Activated CD4-positive, CD25-positive, alpha-beta regulatory T cell (primary cell): ENCODE measurements around the gene TMEM19.
"Not testable (repeated sequence)": the region's sequence is repeated elsewhere in the genome, so short reads cannot be mapped to it uniquely, and the experiment has no call there.

Experiments used
- DNase-seq, 4 experiments: peaks; one replicate each; lab custom pipeline; 2025; lab: John Stamatoyannopoulos, UW

Gene TMEM19

DNA sequence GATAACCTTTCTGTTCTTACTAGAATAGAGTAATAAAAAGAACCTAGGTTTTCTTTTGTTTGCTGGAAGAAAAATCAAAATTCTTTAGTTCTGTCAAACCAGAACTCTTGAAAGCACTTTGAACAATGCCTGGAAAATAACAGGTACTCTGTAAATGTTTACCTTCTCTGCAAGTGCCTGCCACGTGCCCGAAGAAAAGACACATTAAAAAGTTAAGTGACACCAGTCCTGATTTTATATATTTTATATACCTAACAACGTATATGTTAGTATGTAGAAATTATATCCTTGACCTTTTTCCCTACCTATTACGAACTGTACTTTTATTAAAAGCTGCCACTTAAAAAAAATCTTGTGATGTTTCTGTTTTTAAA is 20.8 kb upstream of the TMEM19 start:
- no peak for DNase-seq

DNA sequence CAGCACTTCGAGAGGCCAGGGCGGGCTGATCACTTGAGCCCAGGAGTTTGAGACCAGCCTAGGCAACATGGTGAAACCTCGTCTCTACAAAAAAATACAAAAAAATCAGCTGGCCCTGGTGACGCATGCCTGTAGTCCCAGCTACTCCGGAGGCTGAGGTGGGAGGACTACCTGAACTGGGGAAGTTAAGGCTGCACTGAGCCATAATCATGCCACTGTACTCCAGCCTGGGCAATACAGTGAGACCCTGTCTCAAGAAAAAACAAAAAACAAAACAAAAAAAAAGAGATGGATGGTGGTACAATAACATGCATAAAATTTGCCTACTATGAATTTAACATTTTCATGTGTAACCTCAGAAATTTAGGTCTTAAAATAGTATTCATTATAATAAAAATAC is 19.6 kb upstream of the TMEM19 start:
- no peak for DNase-seq

DNA sequence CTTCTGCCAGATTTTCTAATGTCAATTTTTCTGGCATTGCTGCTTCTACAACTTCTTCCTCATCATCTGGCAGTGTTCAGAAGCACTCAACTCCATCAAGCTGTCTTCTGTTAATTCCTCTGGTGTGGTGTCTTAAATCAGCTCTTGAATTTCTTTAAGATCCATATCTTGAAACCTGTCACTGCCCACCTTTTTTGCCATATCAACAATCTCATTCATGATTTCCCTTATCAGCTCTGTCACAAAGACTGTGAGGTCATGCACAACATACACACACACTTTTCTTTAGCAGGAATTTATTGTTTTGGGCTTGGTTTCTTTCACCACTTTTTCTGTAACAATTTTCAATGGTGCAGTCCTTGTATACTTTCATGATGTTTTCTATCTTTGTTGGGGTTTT is 14.6 kb upstream of the TMEM19 start:
- no peak for DNase-seq

DNA sequence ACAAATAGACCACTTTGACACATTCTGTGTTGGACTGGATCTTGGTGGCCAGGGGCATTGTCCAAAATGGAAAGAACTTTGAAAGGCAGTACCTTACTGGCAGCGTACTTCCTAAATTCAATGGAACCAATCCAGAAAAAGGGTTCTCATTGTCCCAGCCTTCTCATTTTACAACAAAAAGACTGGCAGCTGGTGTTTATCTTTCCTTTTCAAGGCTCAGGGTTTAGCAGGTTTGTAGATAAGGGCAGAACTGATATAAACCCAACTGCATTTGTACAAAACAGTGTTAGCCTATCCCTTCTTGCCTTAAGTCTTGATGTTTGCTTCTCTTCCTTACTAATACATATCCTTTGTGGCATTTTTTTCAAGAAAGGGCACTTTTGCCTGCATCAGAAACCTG is 14.1 kb upstream of the TMEM19 start:
- DNase-seq, result no peak

DNA sequence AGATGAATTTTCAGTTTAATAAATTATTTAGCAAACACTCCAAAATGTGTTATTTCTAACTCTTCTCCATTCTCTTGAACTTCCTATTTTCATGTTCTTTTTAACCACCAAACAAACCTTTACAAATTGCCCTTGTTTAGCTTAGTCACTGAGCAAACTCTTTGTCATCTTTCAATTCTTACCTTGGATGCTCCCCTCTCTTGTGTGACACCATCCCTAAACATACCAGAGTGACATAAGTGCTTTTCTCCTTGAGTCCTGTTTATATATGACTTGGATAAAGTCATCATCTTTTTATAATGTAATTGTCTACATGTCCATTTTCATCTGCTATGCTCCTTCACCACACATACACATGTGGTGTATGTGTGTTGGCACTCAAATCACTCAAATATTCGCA is 3.4 kb upstream of the TMEM19 start:
- no peak for DNase-seq

DNA sequence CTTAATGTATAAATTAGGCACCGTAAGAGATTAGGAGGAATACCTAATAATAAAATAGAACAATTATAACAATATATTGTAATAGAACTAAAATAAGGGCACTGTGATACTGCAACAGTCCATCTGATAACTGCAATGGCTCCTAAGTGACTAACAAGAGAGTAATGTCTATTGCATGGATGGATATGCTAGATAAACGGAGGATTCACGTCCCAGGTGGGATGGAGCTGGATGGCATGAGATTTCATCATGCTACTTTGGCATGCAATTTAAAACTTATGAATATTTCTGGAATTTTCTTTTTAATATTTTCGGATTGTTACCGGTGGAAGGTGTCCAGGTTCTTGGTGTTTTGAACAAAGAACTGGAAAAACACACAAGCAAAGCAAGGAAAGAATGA is 2.2 kb upstream of the TMEM19 start:
- DNase-seq, result no peak

DNA sequence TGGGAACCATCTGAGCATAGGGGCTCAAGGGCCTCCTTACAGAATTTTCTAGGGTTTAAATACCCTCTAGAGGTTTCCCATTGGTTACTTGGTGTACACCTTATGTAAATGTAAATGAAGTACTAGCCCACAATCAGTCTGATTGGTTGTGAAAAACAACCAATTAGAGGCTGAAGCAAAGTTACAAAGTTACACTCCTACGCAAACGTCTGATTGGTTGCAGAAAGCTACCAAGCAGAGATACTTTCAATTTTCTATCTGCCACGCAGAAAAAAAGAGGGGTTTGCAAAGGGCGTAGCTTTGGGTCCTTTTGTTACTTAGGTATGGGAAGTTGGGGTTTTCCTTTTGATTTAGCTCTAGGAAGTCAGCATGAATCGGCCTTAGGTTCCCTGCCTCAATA is 1.8 kb upstream of the TMEM19 start:
- no peak for DNase-seq

DNA sequence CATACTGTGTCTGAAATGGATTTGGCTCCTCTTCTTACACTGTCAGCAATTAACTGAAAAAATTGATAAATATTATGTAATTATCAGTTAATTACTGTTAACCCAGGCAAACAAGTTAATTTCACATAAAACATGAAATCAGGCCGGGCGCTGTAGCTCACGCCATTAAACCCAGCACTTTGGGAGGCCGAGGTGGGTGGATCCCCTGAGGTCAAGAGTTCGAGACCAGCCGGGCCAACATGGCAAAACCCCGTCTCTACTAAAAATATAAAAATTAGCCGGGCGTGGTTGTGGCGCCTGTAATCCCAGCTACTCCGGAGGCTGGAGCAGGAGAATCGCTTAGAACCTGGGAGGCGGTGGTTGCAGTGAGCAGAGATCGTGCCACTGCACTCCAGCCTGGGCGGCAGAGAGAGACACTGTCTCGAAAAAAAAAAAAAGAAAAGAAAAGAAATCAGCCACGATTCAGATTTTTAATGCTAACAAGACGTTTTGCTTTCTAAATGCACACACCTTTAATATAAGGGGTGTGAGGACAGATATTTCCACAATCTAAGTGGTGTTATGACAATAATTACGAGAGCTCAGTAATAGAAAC is 473 bp upstream of the TMEM19 start:
- no peak for DNase-seq

DNA sequence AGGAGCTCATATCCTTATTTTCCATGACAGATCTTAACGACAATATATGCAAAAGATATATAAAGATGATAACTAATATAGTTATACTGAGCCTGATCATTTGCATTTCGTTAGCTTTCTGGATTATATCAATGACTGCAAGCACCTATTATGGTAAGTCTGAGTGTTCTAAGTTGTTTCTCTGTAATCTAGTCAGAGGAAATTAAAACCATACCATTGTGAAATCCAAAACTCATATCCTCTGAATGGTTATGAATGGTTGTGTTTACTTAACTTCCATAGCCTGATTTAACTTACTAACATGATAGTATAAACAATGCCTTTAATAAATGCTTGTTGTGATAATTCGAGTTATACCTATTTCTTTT is 760 bp downstream of the TMEM19 start:
- no peak for DNase-seq

DNA sequence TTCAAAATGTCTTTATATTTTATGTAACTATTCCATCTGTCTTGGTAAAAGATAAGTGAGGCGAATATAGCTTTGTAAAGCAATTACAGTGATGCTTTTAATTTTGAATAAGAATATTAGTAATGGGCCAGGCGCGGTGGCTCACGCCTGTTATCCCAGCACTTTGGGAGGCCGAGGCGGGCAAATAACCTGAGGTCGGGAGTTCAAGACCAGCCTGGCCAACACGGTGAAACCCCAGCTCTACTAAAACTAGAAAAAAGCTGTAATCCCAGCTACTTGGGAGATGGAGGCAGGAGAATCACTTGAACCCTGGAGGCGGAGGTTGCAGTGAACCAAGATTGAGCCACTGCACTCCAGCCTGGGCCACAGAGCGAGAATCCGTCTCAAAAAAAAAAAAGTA is 1.3 kb downstream of the TMEM19 start:
- DNase-seq, result not testable (repeated sequence)

DNA sequence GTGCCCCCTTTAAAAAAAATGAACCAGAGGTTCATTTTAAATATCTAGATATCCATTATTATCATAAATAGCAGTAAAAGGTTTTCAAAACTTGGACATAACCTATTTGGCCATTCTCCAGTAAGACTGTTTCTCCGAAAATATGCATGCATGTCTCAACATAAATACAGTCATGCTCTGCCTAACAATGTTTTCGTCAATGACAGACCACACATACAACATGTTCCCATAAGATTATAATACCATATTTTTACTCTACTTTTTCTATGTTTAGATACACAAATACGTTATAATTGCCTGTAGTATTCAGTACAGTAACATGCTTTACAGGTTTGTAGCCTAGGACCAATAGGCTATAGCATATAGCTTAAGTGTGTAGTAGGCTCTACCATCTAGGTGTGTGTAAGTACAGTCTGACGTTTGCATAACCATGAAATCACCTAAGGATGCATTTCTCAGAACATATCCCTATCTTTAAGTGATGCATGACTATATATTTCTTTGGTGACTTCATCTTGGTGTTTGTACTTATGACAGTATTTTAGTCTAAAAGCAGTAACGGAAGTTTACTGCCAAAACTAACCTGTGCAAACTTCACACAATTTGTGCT is 3.2 kb downstream of the TMEM19 start:
- DNase-seq, result no peak

DNA sequence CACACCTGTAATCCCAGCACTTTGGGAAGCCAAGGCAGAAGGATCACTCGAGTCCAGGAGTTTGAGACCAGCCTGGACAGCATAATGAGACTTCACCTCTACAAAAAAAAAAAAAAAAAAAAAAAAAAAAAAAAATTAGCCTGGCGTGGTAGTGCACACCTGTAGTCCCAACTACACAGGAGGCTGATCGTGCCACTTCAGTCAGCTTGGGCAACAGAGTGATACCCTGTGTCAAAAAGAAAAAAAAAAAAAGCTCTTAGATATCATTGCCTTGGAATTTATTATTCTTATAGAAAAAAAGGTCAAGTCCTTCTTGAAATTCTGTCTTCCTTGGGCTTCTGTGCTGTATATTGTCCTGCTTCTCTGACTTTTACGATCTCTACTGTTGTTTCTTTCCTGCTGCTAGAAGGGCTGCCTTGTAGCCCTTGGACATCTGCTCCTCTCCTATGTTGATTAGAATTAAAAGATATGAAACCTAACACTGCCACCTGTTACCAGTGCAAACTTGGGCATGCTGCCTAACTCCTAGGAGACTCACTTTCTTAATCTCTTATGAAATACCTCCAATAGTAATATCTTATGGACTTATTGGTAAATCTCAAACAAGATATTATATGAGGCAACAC is 5.7 kb downstream of the TMEM19 start:
- DNase-seq, result no peak

DNA sequence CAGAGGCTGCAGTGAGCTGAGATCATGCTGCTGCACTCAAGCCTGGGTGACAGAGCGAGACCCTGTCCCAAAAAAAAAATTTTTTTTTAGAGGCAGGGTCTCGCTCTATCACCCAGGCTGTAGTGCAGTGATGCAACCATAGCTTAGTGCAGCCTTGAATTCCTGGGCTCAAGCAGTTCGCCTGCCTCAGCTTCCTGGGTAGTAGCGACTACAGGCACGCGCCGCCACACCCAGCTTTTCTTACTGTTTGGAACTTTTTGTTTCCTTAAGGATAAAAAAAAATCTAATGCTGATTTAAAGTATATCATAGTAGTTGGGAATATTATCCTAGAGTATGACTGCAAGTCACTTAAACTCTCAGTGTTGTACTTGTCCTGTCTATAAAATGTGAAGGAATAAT is 7.2 kb downstream of the TMEM19 start:
- DNase-seq, result no peak

DNA sequence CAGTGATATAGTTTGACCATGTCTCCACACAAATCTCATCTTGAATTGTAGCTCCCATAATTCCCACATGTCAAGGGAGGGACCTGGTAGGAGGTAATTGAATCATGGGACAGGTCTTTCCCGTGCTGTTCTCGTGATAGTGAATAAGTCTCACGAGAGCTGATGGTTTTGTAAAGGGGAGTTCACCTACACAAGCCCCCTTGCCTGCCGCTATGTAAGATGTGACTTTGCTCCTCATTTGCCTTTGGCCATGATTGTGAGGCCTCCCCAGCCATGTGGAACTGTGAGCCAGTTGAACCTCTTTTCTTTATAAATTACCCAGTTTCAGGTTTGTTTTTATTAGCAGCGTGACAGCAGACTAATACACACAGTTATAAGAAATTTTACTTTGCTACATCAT is 7.8 kb downstream of the TMEM19 start:
- DNase-seq, result not testable (repeated sequence)

DNA sequence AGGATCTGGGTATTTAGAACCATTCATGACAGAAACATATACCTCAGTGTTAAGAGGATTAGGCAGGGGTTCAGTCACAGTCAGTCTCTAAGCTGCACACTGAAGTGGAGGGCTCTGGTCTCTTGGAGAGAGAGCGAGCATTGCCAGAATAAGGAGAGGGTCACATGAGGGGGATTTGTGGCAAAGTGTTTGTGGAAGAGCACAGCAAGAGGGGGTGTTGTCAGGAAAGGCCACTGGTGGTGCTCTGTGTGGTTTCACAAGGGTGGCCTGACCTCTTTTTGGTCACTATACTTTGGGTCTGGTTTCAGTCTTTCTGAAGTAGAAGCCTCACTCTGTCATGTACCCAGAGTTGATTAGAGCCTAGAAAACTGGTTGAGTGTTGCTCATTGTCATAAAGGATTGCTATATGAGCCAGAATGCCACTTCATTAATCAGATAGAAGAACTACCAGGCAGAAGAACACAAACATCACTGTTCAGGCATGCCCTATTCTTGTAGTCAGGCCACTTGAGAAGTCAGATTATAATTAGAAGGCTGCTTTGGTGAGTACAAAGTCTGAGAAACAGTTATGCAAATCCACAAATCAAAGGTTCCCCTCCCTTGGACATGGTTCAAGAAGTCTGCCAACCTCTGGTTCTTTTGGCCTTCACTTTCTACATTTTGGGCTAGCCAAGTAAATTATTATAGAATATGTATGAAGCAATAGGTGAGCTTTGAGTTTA is 8.4 kb downstream of the TMEM19 start:
- no peak for DNase-seq

DNA sequence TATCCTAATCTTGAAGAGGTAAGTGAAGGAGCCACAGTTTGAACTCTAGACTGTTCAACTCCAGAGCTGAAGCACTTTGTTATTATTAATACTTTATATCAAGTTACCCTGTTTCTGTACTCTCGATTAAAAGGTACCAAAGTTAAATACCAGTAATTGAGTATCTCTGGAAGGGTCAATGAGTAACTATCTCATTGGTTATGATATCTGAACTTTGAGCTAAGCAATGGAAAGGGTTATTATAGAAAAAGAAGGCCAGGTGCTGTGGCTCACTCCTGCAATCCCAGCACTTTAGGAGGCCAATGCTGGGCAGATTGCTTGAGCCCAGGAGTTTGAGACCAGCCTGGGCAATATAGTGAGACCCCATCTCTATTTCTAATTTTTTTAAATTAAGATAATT is 9.9 kb downstream of the TMEM19 start:
- no peak for DNase-seq

DNA sequence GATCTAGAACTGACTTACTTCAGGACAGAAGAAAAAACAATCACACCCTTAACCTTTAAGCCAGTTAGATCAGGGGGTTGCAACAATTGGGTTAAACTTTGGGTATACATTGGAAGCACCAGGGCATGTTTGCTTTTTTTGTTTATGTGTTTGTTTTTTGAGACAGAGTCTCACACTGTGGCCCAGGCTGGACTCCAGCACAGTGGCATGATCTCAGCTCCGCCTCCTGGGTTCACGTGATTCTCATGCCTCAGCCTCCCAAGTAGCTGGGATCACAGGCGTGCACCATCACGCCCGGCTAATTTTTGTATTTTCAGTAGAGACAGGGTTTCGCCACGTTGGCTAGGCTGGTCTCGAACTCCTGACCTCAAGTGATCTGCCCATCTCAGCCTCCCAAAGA is 16.3 kb downstream of the TMEM19 start:
- DNase-seq, result not testable (repeated sequence)

DNA sequence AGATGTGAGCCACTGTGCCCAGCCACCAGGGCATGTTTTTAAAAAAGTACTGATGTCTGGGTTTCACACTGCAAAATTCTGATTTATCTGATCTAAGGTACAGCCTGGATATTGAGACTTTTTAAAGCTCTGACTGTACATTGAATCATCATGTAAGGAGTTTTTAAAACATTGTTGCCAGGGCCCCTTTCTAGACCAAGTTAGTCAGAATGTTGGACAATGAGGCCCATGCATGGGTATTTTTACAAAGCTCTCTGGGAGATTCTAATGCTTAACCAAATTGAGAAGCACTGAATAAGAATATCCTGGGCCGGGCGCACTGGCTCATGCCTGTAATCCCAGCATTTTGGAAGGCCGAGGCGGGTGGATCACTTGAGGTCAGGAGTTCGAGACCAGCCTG is 16.7 kb downstream of the TMEM19 start:
- DNase-seq, result no peak

DNA sequence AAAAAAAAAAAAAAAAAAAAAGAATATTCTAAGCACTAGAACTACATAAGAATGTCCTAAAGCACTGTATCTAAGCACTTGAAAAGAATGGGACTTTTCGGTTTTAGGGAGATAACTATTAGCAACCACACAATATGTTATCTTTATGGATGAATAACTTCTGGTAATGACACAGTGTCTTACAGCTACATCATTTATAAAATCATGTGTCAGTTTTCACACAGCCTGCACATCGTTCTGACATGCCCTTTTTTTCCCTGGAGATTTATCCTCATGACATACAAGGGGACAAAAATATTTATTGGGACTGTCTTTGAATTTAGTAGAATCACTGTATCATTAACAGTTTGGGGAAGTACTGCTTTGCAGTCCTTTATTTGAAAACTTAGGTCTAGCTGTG is 17.3 kb downstream of the TMEM19 start:
- no peak for DNase-seq

DNA sequence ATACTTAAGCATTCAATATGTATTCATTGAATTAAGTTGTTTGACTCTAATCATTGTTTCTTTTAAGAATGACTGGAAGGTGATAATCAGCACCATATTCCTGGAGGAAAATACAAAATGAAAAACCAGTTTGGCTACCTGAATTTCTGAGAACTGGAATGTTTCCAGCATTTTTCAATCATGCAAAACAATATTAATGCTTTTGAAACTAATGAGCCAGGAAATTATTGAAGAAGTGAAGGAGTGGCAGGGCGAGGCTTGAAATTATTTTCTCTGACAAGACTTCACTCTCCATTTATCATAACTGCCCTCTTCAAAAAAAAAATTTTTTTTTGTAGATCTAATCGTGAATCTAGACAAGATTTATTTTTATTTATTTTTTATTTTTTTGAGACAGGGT is 19.0 kb downstream of the TMEM19 start:
- no peak for DNase-seq

DNA sequence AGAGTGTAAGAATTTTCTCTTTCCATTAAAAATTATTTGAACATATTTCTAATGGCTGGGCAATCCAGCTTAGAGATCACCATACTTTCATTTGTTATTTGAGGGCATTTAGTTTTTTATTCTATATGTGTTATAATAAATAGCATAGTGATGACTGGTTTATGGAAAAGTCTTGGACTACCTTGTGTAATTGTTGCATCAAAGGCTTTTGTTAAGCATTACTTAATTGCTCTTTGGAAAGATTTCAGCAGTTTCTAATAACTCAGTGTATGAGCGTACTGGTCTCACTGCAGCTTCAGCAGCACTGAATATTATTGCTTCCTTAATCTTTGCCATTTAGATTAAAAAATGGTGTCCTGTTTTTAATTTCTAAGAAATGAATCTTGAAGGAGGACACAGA is 22.8 kb downstream of the TMEM19 start:
- DNase-seq, result no peak

DNA sequence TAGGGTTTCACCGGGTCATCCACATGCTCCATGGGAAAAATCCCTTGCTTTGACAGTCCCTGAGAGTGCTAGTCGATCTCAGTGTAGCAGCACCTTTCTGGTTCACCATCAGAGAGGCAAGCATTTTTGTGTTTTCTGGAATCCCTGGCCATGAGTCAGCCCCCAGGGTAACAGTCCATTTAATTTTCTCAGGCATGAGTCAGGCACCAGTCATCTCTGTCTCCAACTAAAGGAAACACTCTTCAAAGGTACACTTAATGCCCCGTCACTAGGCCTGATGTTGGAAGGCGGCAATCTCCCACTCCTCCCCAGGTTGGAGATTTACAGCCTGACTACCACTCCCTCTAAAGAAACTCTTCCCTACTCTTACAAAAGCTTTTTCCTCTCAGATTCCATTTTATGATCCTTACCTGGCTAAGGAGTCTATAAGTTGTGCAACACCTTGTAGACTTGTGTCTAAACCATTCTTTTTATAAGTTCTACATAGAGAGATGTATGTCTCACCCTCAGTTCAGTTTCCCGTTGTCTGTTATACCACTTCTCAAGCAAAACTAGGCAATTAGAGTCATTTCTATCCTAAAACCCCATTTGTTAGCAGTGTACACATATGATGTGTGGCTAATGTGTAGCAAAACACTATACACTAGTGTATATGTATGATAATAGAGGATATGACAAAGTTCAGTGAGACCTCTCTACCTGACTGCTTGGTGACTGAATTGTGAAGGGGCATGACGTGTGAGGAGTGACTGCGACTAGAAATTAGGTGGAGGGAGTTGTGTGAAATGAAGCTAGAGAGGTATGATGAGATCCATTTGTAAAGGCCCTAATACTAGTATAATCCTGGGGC is 24.6 kb downstream of the TMEM19 start:
- no peak for DNase-seq

DNA sequence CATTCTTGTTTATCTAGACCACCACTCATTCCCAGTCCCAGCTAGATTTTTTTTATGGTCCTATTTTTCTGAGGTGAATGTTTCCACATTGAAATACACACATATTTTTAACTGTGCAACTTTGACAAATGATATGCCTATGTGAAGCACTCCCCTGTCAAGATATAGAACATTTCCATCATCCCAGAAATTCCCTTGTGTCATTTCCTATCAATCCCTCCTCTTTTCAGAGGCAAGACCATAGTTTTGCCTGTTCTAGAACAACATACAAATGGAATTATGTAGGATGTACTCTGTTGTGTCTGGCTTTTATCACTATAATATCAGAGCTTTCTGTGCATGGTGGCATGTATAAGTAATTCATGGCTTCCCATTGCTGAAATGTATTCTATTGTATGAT is 32.7 kb downstream of the TMEM19 start:
- DNase-seq, result no peak
